ENCODE data around the gene CNKSR1.

- no peak for TF ChIP-seq CTCF (optimal IDR thresholded peaks at IDR 0.05 in 1 of 3, IDR thresholded peaks at IDR 0.05 in 1 of 3, conservative IDR thresholded peaks at IDR 0.05 in 1 of 3; ENCODE audit: extremely low read depth in 1 of 3, insufficient read depth in 2 of 3, low read length in 3 of 3)
- TF ChIP-seq EZH2 (IDR thresholded peaks at IDR 0.05; ENCODE audit: low read length) = no peak
These were observed 8.7 kb upstream of the CNKSR1 start, which contains the start of gene C1orf232 for GRCh38 chr1:26168410-26169197.

Measured in keratinocyte (primary cell).